ENCODE data around the gene APH1A. TPM values are rescaled to one million over a fixed set of nuclear protein-coding genes. Genes with fewer than 3 reads are reported as not detected.

APH1A gene
- total RNA-seq, 1 experiment from 2014 or later, result 211 TPM

GRCh38 chr1:150280138-150280707, 11.4 kb upstream of the APH1A start:
- Histone ChIP-seq H3K9me2 (replicated peaks; ENCODE audit: low read length) (no peaks in the 10 kb centered on the region), H3K4me3 (ENCODE audit: low read length) (no peak overlapping the region), H3K9ac (ENCODE audit: low read length) (no peak overlapping the region), H2AFZ (ENCODE audit: low read length) (no peak overlapping the region), H4K20me1 (ENCODE audit: low read length) (no peaks in the 10 kb centered on the region), H3F3A (ENCODE audit: low read length, unreplicated experiment) (no peaks in the 10 kb centered on the region), H3K4me2 (ENCODE audit: low read length) (peak overlapping the region; percentile 91), H3K4me1 (ENCODE audit: insufficient read depth, low read length) (peaks cover 19% of the 10 kb centered on the region), H3K36me3 (ENCODE audit: low read depth, low read length) (no peaks in the 10 kb centered on the region; the same call in 1 of the 2 replicates), H3K9me3 (ENCODE audit: low read length) (no peaks in the 10 kb centered on the region), H3K27ac (ENCODE audit: low read length) (no peak overlapping the region), H3K27me3 (ENCODE audit: low read length) (no peaks in the 10 kb centered on the region), H3K79me2 (ENCODE audit: low read length) (peaks cover 18% of the 10 kb centered on the region)
- ChIA-PET CTCF (interaction anchor here (3.6 kb wide), 1 partner anchor 25 kb away, joined by 28 read pairs; no protein-coding TSS in a partner anchor), POLR2A (ENCODE audit: unreplicated experiment) (no interaction called here)
- ATAC-seq, result no peak
- no TSS peak for BruUV-seq (replicated peaks)
- no peak for TF ChIP-seq EZH2 (IDR thresholded peaks at IDR 0.05; ENCODE audit: low read length, unreplicated experiment)
- no peak for TF ChIP-seq CTCF (conservative IDR thresholded peaks at IDR 0.05; ENCODE audit: low read depth, low read length)
- TF ChIP-seq EZH2phosphoT487 (IDR thresholded peaks at IDR 0.05; ENCODE audit: borderline replicate concordance, low read length), result no peak
- no peak for DNase-seq
- intact Hi-C loops (cut with micrococcal nuclease), result no loop called here

GRCh38 chr1:150273311-150273710, 4.5 kb upstream of the APH1A start:
- CTCF ChIA-PET, result interaction anchor here (1.0 kb wide), 1 partner anchor 9 kb away, joined by 6 read pairs; the partner anchor contains the start of gene CIART

More at GRCh38 chr1:150273311-150273710, 4.5 kb upstream of the APH1A start:
- H3K9me2 ChIP-seq (replicated peaks; ENCODE audit: low read length), result no peaks in the 10 kb centered on the region
- intact Hi-C loops (cut with micrococcal nuclease), result no loop called here
- BruUV-seq (replicated peaks), result no TSS peak
- no peak for TF ChIP-seq EZH2 (IDR thresholded peaks at IDR 0.05; ENCODE audit: low read length, unreplicated experiment)
- TF ChIP-seq CTCF (conservative IDR thresholded peaks at IDR 0.05; ENCODE audit: low read depth, low read length), result no peak
- TF ChIP-seq EZH2phosphoT487 (IDR thresholded peaks at IDR 0.05; ENCODE audit: borderline replicate concordance, low read length), result no peak
- H3K9ac ChIP-seq (ENCODE audit: low read length), result no peak overlapping the region
- H3K36me3 ChIP-seq (ENCODE audit: low read depth, low read length), result no peaks in the 10 kb centered on the region
- no peak overlapping the region for H2AFZ ChIP-seq (ENCODE audit: low read length)
- H3K4me1 ChIP-seq (ENCODE audit: insufficient read depth, low read length), result peaks cover 5% of the 10 kb centered on the region; the same call in 1 of the 2 replicates
- H3F3A ChIP-seq (ENCODE audit: low read length, unreplicated experiment), result no peaks in the 10 kb centered on the region
- H3K4me2 ChIP-seq (ENCODE audit: low read length), result no peak overlapping the region
- no peak overlapping the region for H3K4me3 ChIP-seq (ENCODE audit: low read length)
- POLR2A ChIA-PET (ENCODE audit: unreplicated experiment), result interaction anchor here (0.6 kb wide), 1 partner anchor 662 kb away, joined by 5 read pairs; no protein-coding TSS in a partner anchor
- ATAC-seq (no peak), DNase-seq (no peak)
- peaks cover 9% of the 10 kb centered on the region for H3K79me2 ChIP-seq (ENCODE audit: low read length)
- no peak overlapping the region for H3K27ac ChIP-seq (ENCODE audit: low read length)
- H4K20me1 ChIP-seq (ENCODE audit: low read length), result no peaks in the 10 kb centered on the region
- no peaks in the 10 kb centered on the region for H3K27me3 ChIP-seq (ENCODE audit: low read length)
- no peaks in the 10 kb centered on the region for H3K9me3 ChIP-seq (ENCODE audit: low read length)

Measured in PC-3 (cell line).